DND-41 (cell line): ENCODE data around the gene SH2D7.

ENCODE experiments used
- CTCF ChIP-seq: IDR thresholded peaks from 2 replicates; pipeline ENCODE4 v1.5.1; 2012; ENCODE audit warnings: borderline replicate concordance, low read length, moderate library complexity, mild to moderate bottlenecking; ENCODE audit not compliant: poor library complexity, severe bottlenecking; ENCODE audit errors: extremely low read depth
- EZH2 ChIP-seq: IDR thresholded peaks from 3 replicates; pipeline ENCODE4 v1.6.1; 2012; ENCODE audit warnings: borderline replicate concordance, low read depth, mild to moderate bottlenecking, moderate library complexity, low read length, inconsistent platforms; ENCODE audit not compliant: severe bottlenecking

DNA sequence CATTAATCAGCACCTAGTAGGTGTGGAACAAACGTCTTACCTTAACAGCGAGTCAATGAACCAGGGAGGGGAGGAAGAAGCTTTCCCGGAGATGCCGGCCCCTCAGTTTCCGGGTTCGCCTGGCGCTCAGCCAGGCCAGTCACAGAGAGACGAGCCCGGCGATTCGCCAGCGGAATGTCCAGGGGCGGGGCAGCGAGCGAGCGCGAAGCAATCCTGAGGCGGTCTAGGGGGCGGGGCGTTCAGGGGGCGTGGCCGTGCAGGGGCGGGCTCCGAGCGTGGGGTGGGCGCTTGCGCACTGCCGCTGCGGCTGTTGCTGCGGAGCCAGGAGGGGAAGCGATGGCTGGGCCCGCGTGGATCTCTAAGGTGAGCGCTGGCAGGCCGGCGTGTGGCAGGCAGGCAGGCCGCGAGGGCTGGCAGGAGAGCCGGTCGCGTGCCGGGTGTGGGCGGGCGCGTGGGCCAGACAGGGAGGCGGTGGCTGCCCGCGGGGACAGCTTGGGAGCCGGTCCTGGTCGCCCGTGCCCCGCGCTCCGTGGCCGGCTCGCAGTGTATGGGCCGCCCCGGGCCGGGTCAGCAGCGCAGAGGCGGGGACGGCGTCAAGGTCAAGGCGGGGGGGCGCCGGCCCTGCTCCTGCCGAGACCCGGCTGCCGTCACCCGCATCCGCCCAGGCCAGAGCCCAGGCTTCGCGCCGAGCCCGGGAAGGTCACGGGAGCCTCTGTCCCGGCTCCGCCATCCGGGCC lies 56.9 kb downstream of the SH2D7 start, which contains the start of gene IDH3A:
- no peak for TF ChIP-seq EZH2
- TF ChIP-seq CTCF: no peak
